Vagina (tissue), 2 donors: ENCODE data around the gene TLR1. TPM values are rescaled to one million over a fixed set of nuclear protein-coding genes. Genes with fewer than 3 reads are reported as not detected.
"Not testable (repeated sequence)": the region's sequence is repeated elsewhere in the genome, so short reads cannot be mapped to it uniquely, and the experiment has no call there.

Experiments used
- DNase-seq, 2 donors: peaks; one replicate each; pipeline ENCODE4 v3.0.0-alpha.2; 2017; ENCODE audit errors: extremely low spot score in 2 of 2
- H3K27ac ChIP-seq: fragments of 200-600 bp; sonication (generic); one replicate; pipeline ENCODE4 v1.5.1; 2019
- H3K27me3 ChIP-seq: fragments of 200-600 bp; sonication (generic); one replicate; pipeline ENCODE4 v1.5.1; 2019
- H3K36me3 ChIP-seq, 2 donors: fragments of 200-600 bp; sonication (generic); one replicate each; pipeline ENCODE4 v1.5.1; 2017 to 2019
- H3K4me1 ChIP-seq: fragments of 200-600 bp; sonication (generic); one replicate; pipeline ENCODE4 v1.5.1; 2019
- H3K4me3 ChIP-seq, 2 donors: fragments of 200-600 bp; sonication (generic); 1 replicate in 1 of 2; 2 replicates in 1 of 2; pipeline ENCODE4 v1.5.1; 2016 to 2019
- H3K9me3 ChIP-seq: fragments of 200-600 bp; sonication (generic); one replicate; pipeline ENCODE4 v1.5.1; 2019
- CTCF ChIP-seq, 3 experiments: fragments of 450-650 bp in 2 of 3; fragments of 200-600 bp in 1 of 3; sonication (generic) in 1 of 3; IDR thresholded peaks; one replicate each; pipeline ENCODE4 v1.5.1; 2017 to 2019; ENCODE audit warnings: antibody characterized with exemption in 3 of 3, mild to moderate bottlenecking in 2 of 3, moderate library complexity in 2 of 3
- POLR2A ChIP-seq, 2 donors: fragments of 450-650 bp; IDR thresholded peaks; one replicate each; pipeline ENCODE4 v1.6.1; 2017; ENCODE audit warnings: antibody characterized with exemption in 2 of 2, mild to moderate bottlenecking in 2 of 2, moderate library complexity in 2 of 2
- POLR2AphosphoS5 ChIP-seq, 2 donors: sonication (generic); formaldehyde crosslinking; IDR thresholded peaks; one replicate each; pipeline ENCODE4 v1.9.0; 2017; ENCODE audit warnings: antibody characterized with exemption in 2 of 2, mild to moderate bottlenecking in 2 of 2, low read depth in 1 of 2; ENCODE audit not compliant: insufficient read depth in 1 of 2
- intact Hi-C: fragments of 100-400 bp; cut with DNase I; formaldehyde crosslinking; loops from one replicate; pipeline ENCODE4 v1.15.1; 2023
- total RNA-seq: library from RNA; depleted of rRNA; stranded (reverse); fragments of >200 nt; gene quantifications from one replicate; pipeline ENCODE4 v1.2.3, GENCODE V29; 2016

The TLR1 gene
- total RNA-seq, 1 donor from 2014 or later: 10.3 TPM

- intact Hi-C loops: no loop called here
- Histone ChIP-seq H3K27ac (no peak overlapping the region), H3K36me3 (no peaks in the 10 kb centered on the region), H3K27me3 (no peaks in the 10 kb centered on the region), H3K9me3 (no peaks in the 10 kb centered on the region), H3K4me3 (no peak overlapping the region), H3K4me1 (no peaks in the 10 kb centered on the region)
- TF ChIP-seq CTCF (IDR thresholded peaks at IDR 0.05) (no peak), POLR2A (IDR thresholded peaks at IDR 0.05) (no peak), POLR2AphosphoS5 (IDR thresholded peaks at IDR 0.05; ENCODE audit: insufficient read depth in 1 of 2, low read depth in 1 of 2) (no peak)
- DNase-seq: no peak
Observed at GRCh38 chr4:38775326-38775725, 29.3 kb downstream of the TLR1 start.

- no peak for TF ChIP-seq POLR2AphosphoS5 (IDR thresholded peaks at IDR 0.05; ENCODE audit: insufficient read depth in 1 of 2, low read depth in 1 of 2)
- TF ChIP-seq POLR2A (IDR thresholded peaks at IDR 0.05): no peak
- no peak for TF ChIP-seq CTCF (IDR thresholded peaks at IDR 0.05)
- DNase-seq: no peak
- H3K27me3 ChIP-seq: no peaks in the 10 kb centered on the region
- no peaks in the 10 kb centered on the region for H3K9me3 ChIP-seq
- no peak overlapping the region for H3K27ac ChIP-seq
- H3K4me1 ChIP-seq: no peaks in the 10 kb centered on the region
- H3K4me3 ChIP-seq: no peak overlapping the region
- intact Hi-C loops: no loop called here
- H3K36me3 ChIP-seq: no peaks in the 10 kb centered on the region
Observed at GRCh38 chr4:38774181-38774955, 30.2 kb downstream of the TLR1 start.

GRCh38 chr4:38770281-38770680 lies 34.3 kb downstream of the TLR1 start:
- H3K9me3 ChIP-seq, H3K4me3 ChIP-seq, H3K27ac ChIP-seq, DNase-seq, H3K4me1 ChIP-seq, intact Hi-C loops, H3K27me3 ChIP-seq, H3K36me3 ChIP-seq: not testable (repeated sequence)

- no peak for DNase-seq
- no peak for TF ChIP-seq POLR2A (IDR thresholded peaks at IDR 0.05)
- TF ChIP-seq CTCF (IDR thresholded peaks at IDR 0.05): no peak
- no peak for TF ChIP-seq POLR2AphosphoS5 (IDR thresholded peaks at IDR 0.05; ENCODE audit: insufficient read depth in 1 of 2, low read depth in 1 of 2)
- Histone ChIP-seq H3K4me3 (no peak overlapping the region), H3K36me3 (no peaks in the 10 kb centered on the region), H3K9me3 (no peaks in the 10 kb centered on the region), H3K27me3 (no peaks in the 10 kb centered on the region), H3K27ac (no peak overlapping the region), H3K4me1 (no peaks in the 10 kb centered on the region)
- intact Hi-C loops: no loop called here
Observed at GRCh38 chr4:38769857-38770256, 34.7 kb downstream of the TLR1 start.

GRCh38 chr4:38769441-38769840 lies 35.1 kb downstream of the TLR1 start:
- Histone ChIP-seq H3K36me3 (no peaks in the 10 kb centered on the region), H3K4me3 (no peak overlapping the region), H3K27ac (no peak overlapping the region), H3K27me3 (no peaks in the 10 kb centered on the region), H3K4me1 (no peaks in the 10 kb centered on the region), H3K9me3 (no peaks in the 10 kb centered on the region)
- intact Hi-C loops: no loop called here
- DNase-seq: no peak
- TF ChIP-seq POLR2AphosphoS5 (IDR thresholded peaks at IDR 0.05; ENCODE audit: insufficient read depth in 1 of 2, low read depth in 1 of 2): no peak
- no peak for TF ChIP-seq POLR2A (IDR thresholded peaks at IDR 0.05)
- TF ChIP-seq CTCF (IDR thresholded peaks at IDR 0.05): no peak
